Gastroesophageal sphincter (tissue), 3 donors: ENCODE data around the gene UGT3A2.

Source experiments
- EP300 ChIP-seq: sonication (generic); formaldehyde crosslinking; IDR thresholded peaks from one replicate; pipeline ENCODE4 v1.6.1; 2017; ENCODE audit warnings: antibody characterized with exemption, mild to moderate bottlenecking
- TF ChIP-seq, protein P1 (sequence below), 4 experiments: fragments of 200-600 bp in 2 of 4; fragments of 450-650 bp in 2 of 4; sonication (generic) in 1 of 4; IDR thresholded peaks; one replicate each; pipeline ENCODE4 v1.5.1; 2017 to 2019; ENCODE audit warnings: antibody characterized with exemption in 4 of 4, mild to moderate bottlenecking in 2 of 4, moderate library complexity in 2 of 4

- TF ChIP-seq, protein P1, sequence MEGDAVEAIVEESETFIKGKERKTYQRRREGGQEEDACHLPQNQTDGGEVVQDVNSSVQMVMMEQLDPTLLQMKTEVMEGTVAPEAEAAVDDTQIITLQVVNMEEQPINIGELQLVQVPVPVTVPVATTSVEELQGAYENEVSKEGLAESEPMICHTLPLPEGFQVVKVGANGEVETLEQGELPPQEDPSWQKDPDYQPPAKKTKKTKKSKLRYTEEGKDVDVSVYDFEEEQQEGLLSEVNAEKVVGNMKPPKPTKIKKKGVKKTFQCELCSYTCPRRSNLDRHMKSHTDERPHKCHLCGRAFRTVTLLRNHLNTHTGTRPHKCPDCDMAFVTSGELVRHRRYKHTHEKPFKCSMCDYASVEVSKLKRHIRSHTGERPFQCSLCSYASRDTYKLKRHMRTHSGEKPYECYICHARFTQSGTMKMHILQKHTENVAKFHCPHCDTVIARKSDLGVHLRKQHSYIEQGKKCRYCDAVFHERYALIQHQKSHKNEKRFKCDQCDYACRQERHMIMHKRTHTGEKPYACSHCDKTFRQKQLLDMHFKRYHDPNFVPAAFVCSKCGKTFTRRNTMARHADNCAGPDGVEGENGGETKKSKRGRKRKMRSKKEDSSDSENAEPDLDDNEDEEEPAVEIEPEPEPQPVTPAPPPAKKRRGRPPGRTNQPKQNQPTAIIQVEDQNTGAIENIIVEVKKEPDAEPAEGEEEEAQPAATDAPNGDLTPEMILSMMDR (IDR thresholded peaks at IDR 0.05) = no peak
- TF ChIP-seq EP300 = no peak
These were observed 39.8 kb downstream of the UGT3A2 start for GRCh38 chr5:36026706-36027465.
